ENCODE measurements around the gene PAPPA. TPM values are rescaled to one million over a fixed set of nuclear protein-coding genes. Genes with fewer than 3 reads are reported as not detected.
A peak's percentile ranks its signal among the peaks of the same experiment; 100 is the strongest.

PAPPA gene
- total and polyA plus RNA-seq, 9 of the 15 experiments (the other 6 are each of a cell fraction or from before 2014, with no cell fraction given), result 0.06 to 0.18 (median 0.11) TPM

DNA sequence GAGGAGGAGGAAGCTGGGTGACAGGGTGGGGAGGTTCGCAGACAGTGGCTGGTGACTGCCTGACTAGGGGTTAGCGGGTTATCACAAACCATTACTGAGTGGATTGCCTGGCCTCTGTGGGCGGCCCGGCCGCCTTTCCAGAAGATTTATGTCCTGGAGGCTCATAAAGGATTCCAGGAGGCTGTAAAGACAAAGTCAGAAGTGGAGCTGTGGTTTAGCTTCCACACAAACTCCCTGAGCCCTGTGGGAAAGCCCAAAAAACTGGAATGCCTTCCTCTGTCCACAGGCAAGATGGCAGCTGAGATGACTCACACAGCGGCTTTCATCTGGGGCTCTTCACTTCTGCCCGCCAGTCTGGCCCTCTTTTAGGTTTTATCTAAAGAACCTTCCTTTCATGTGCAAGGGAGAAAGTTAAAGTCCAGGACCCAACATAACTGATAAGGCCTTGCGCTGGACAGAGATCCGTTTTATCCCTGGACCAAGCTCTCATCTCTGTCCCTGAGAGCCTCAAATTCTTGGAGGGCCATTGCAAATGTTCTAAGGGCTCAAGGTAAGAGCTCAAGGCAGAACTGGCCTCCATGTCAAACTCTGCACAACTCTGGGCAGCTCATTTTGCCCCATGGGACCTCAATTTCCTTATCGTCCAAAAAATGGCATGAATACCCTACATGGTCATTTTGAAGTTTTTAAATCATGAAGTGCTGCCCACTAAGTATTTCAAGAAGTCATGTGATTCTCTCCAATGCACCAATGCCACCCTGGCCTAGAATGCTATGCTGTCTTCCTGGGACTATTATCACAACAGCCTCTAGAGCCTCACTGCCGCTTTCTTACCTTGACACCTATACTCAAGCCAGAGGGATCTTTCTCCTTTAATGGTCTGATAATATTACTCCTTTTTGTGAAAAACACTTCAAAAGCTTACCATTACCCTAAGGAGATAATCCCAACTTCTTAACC lies 284.1 kb downstream of the PAPPA start (continued):
- TF ChIP-seq ILK (tag; IDR thresholded peaks at IDR 0.05; ENCODE audit: borderline replicate concordance, low read depth), result no peak
- peak; percentile 76 for TF ChIP-seq DDX20 (tag; IDR thresholded peaks at IDR 0.05; ENCODE audit: low read depth)
- no peak for TF ChIP-seq ELF2 (CRISPR knock-in tag; IDR thresholded peaks at IDR 0.05)
- 0 out of 4 replicates have a peak, but pooled peaks of 1 of the 2 experiments have one; percentile 52 for TF ChIP-seq ETV6 (IDR thresholded peaks at IDR 0.05; ENCODE audit: borderline replicate concordance in 1 of 2, low read depth in 2 of 2, low read length in 1 of 2)
- no peak for TF ChIP-seq ETV6 (CRISPR knock-in tag; IDR thresholded peaks at IDR 0.05; ENCODE audit: borderline replicate concordance)
- TF ChIP-seq MAFK (IDR thresholded peaks at IDR 0.05; ENCODE audit: low read length), result no peak
- TF ChIP-seq MYC (IDR thresholded peaks at IDR 0.05; ENCODE audit: low read depth, low read length), result no peak
- TF ChIP-seq MYC (CRISPR knock-in tag; IDR thresholded peaks at IDR 0.05; ENCODE audit: borderline replicate concordance, low read depth), result 0 out of 2 replicates have a peak, but pooled peaks have one; percentile 52
- TF ChIP-seq POLR2A (conservative IDR thresholded peaks at IDR 0.05), result no peak
- TF ChIP-seq TRIM24 (IDR thresholded peaks at IDR 0.05), result peak in 1 of 2 experiments; percentile 63; a peak in 1 of 4 replicates
- TF ChIP-seq EZH2 (IDR thresholded peaks at IDR 0.05; ENCODE audit: borderline replicate concordance, low read depth, low read length), result no peak
- no peak for TF ChIP-seq CLOCK (CRISPR knock-in tag; IDR thresholded peaks at IDR 0.05; ENCODE audit: borderline replicate concordance)
- peak in 1 of 2 experiments; percentile 28; a peak in 1 of 4 replicates for TF ChIP-seq MNT (conservative IDR thresholded peaks at IDR 0.05)
- TF ChIP-seq GTF2A2 (tag; IDR thresholded peaks at IDR 0.05), result no peak
- TF ChIP-seq, protein P1, sequence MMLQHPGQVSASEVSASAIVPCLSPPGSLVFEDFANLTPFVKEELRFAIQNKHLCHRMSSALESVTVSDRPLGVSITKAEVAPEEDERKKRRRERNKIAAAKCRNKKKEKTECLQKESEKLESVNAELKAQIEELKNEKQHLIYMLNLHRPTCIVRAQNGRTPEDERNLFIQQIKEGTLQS (IDR thresholded peaks at IDR 0.05), result peak; percentile 95
- TF ChIP-seq, protein P1 (CRISPR knock-in tag; conservative IDR thresholded peaks at IDR 0.05), result peak; percentile 74; the same call in 1 of the 2 replicates
- TF ChIP-seq FOXP4 (CRISPR knock-in tag; IDR thresholded peaks at IDR 0.05; ENCODE audit: borderline replicate concordance), result no peak
- TF ChIP-seq, protein P2, sequence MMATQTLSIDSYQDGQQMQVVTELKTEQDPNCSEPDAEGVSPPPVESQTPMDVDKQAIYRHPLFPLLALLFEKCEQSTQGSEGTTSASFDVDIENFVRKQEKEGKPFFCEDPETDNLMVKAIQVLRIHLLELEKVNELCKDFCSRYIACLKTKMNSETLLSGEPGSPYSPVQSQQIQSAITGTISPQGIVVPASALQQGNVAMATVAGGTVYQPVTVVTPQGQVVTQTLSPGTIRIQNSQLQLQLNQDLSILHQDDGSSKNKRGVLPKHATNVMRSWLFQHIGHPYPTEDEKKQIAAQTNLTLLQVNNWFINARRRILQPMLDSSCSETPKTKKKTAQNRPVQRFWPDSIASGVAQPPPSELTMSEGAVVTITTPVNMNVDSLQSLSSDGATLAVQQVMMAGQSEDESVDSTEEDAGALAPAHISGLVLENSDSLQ (IDR thresholded peaks at IDR 0.05), result peak; percentile 82
- no peak for TF ChIP-seq SMARCA5 (IDR thresholded peaks at IDR 0.05)
